DND-41 (cell line): ENCODE results near the gene REG3A.

Experiments used
- EZH2 ChIP-seq: IDR thresholded peaks from 3 replicates; pipeline ENCODE4 v1.6.1; 2012; ENCODE audit warnings: borderline replicate concordance, low read depth, mild to moderate bottlenecking, moderate library complexity, low read length, inconsistent platforms; ENCODE audit not compliant: severe bottlenecking
- TF ChIP-seq, protein P1 (sequence below): IDR thresholded peaks from 2 replicates; pipeline ENCODE4 v1.5.1; 2012; ENCODE audit warnings: borderline replicate concordance, low read length, moderate library complexity, mild to moderate bottlenecking; ENCODE audit not compliant: poor library complexity, severe bottlenecking; ENCODE audit errors: extremely low read depth

DNA sequence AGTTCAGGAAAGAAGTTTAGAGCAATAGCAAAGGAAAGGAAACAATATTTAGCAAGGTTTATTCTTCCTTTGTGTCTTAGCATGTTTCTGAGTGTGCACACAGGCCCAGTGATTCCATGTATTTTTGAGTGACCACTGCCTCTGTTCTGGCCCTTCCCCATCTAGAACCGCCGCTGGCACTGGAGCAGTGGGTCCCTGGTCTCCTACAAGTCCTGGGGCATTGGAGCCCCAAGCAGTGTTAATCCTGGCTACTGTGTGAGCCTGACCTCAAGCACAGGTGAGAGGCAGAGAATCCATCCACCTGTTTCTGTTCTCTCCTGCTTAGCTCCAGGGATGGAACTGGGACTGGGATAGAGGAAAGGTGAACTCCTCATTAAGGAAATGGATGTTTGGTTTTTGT, 36.9 kb downstream of the REG3A start:
- no peak for TF ChIP-seq EZH2
- TF ChIP-seq, protein P1, sequence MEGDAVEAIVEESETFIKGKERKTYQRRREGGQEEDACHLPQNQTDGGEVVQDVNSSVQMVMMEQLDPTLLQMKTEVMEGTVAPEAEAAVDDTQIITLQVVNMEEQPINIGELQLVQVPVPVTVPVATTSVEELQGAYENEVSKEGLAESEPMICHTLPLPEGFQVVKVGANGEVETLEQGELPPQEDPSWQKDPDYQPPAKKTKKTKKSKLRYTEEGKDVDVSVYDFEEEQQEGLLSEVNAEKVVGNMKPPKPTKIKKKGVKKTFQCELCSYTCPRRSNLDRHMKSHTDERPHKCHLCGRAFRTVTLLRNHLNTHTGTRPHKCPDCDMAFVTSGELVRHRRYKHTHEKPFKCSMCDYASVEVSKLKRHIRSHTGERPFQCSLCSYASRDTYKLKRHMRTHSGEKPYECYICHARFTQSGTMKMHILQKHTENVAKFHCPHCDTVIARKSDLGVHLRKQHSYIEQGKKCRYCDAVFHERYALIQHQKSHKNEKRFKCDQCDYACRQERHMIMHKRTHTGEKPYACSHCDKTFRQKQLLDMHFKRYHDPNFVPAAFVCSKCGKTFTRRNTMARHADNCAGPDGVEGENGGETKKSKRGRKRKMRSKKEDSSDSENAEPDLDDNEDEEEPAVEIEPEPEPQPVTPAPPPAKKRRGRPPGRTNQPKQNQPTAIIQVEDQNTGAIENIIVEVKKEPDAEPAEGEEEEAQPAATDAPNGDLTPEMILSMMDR, result no peak
